Central memory CD8-positive, alpha-beta T cell (primary cell): ENCODE measurements around the gene PFN2.

Experiments
- ATAC-seq: fragments of 150-1000 bp; cut with Tn5 transposase; replicated peaks from 2 replicates; pipeline ENCODE4 v1.10.0; 2022; ENCODE audit warnings: mild to moderate bottlenecking, moderate FRiP score, moderate number of reproducible peaks; ENCODE audit not compliant: poor library complexity, severe bottlenecking; ENCODE audit errors: extremely low read depth
- DNase-seq, 2 donors: peaks; one replicate each; pipeline ENCODE4 v3.0.0; 2021; ENCODE audit warnings: low spot score in 2 of 2
- H3K27ac Mint-ChIP-seq: one replicate; pipeline ENCODE4 v1.8.0; 2022; ENCODE audit warnings: low read depth, mild to moderate bottlenecking, moderate library complexity, mixed read lengths
- H3K27me3 Mint-ChIP-seq: one replicate; pipeline ENCODE4 v1.8.0; 2022; ENCODE audit warnings: mixed read lengths
- H3K36me3 Mint-ChIP-seq: one replicate; pipeline ENCODE4 v1.8.0; 2022; ENCODE audit warnings: mild to moderate bottlenecking, moderate library complexity, mixed read lengths; ENCODE audit not compliant: insufficient read depth
- H3K4me1 Mint-ChIP-seq: one replicate; pipeline ENCODE4 v1.8.0; 2022; ENCODE audit warnings: mixed read lengths
- H3K4me3 Mint-ChIP-seq: one replicate; pipeline ENCODE4 v1.8.0; 2022; ENCODE audit warnings: mild to moderate bottlenecking, moderate library complexity, mixed read lengths
- H3K9me3 Mint-ChIP-seq: one replicate; pipeline ENCODE4 v1.8.0; 2022; ENCODE audit warnings: mixed read lengths

PFN2 gene

DNA sequence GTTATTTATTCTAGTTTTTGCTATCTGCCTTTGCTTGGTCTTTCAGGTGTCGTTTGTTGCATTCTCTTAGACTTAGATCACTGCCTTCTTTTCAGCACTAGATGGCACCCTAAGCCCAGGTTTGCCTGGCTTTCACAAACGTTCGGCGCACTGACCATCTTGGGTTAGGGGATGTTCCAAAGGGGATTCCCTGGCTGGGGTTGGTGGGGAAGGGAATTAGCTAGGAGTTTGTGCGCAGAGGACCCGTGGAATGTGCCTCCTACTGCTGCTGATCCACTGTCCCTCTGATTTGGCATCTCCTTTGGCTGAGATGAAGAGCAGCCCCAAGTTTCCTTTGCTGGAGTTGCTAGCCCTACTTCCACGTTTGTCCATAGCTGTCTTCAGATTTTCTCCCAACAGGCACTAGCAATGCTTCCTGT, 33.9 kb downstream of the PFN2 start:
- no peaks in the 10 kb centered on the region for H3K9me3 Mint-ChIP-seq
- H3K36me3 Mint-ChIP-seq = peaks cover 2% of the 10 kb centered on the region
- ATAC-seq = no peak
- H3K27me3 Mint-ChIP-seq = no peaks in the 10 kb centered on the region
- DNase-seq = peak in 1 of 2 donors; percentile 18
- H3K4me3 Mint-ChIP-seq = no peak overlapping the region
- H3K27ac Mint-ChIP-seq = peak overlapping the region; percentile 39
- H3K4me1 Mint-ChIP-seq = peaks cover 16% of the 10 kb centered on the region

- H3K4me3 Mint-ChIP-seq = no peak overlapping the region
Observed at GRCh38 chr3:149934524-149934923, 36.2 kb downstream of the PFN2 start.

GRCh38 chr3:149933858-149934257, 36.8 kb downstream of the PFN2 start:
- Mint-ChIP-seq H3K27ac (no peak overlapping the region), H3K36me3 (peaks cover 2% of the 10 kb centered on the region), H3K4me1 (peaks cover 12% of the 10 kb centered on the region), H3K4me3 (no peak overlapping the region), H3K9me3 (no peaks in the 10 kb centered on the region), H3K27me3 (no peaks in the 10 kb centered on the region)
- DNase-seq (no peak), ATAC-seq (no peak)

More at GRCh38 chr3:149934524-149934923, 36.2 kb downstream of the PFN2 start:
- Mint-ChIP-seq H3K27me3 (no peaks in the 10 kb centered on the region), H3K9me3 (no peaks in the 10 kb centered on the region), H3K27ac (no peak overlapping the region), H3K36me3 (peaks cover 3% of the 10 kb centered on the region), H3K4me1 (peaks cover 16% of the 10 kb centered on the region)
- ATAC-seq = no peak
- no peak for DNase-seq

DNA sequence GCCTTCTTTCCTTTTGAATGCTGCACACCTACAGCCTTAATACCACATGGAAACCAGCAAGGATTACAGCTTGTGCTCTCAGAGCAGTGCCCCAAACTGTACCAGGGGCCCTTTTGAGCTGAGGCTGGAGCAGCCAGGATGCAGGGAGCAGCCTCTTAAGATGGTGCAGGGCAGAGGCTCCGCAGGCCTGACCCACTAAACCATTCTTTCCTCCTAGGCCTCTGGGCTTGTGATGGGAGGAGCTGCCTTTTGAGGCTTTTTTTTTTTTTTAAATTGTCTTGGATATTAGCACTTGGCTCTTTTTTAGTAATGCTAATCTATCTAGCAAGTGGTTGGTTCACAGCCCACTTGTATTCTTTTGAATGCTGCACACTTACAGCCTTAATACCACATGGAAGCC, 37.7 kb downstream of the PFN2 start:
- DNase-seq (no peak), ATAC-seq (no peak)
- H3K9me3 Mint-ChIP-seq = no peaks in the 10 kb centered on the region
- peaks cover 12% of the 10 kb centered on the region for H3K4me1 Mint-ChIP-seq
- no peaks in the 10 kb centered on the region for H3K27me3 Mint-ChIP-seq
- no peak overlapping the region for H3K4me3 Mint-ChIP-seq
- H3K36me3 Mint-ChIP-seq = peaks cover 6% of the 10 kb centered on the region
- H3K27ac Mint-ChIP-seq = no peak overlapping the region

- no peak overlapping the region for H3K27ac Mint-ChIP-seq
- no peaks in the 10 kb centered on the region for H3K27me3 Mint-ChIP-seq
- peaks cover 17% of the 10 kb centered on the region for H3K36me3 Mint-ChIP-seq
- H3K4me3 Mint-ChIP-seq = no peak overlapping the region
- H3K9me3 Mint-ChIP-seq = no peaks in the 10 kb centered on the region
- ATAC-seq (no peak), DNase-seq (no peak)
- no peaks in the 10 kb centered on the region for H3K4me1 Mint-ChIP-seq
Observed at GRCh38 chr3:149920119-149920518, 50.6 kb downstream of the PFN2 start.

GRCh38 chr3:149919509-149919908, 51.2 kb downstream of the PFN2 start:
- Mint-ChIP-seq H3K4me3 (no peak overlapping the region), H3K9me3 (no peaks in the 10 kb centered on the region), H3K27ac (no peak overlapping the region), H3K4me1 (no peaks in the 10 kb centered on the region), H3K27me3 (no peaks in the 10 kb centered on the region), H3K36me3 (peaks cover 19% of the 10 kb centered on the region)
- ATAC-seq = no peak
- no peak for DNase-seq

DNA sequence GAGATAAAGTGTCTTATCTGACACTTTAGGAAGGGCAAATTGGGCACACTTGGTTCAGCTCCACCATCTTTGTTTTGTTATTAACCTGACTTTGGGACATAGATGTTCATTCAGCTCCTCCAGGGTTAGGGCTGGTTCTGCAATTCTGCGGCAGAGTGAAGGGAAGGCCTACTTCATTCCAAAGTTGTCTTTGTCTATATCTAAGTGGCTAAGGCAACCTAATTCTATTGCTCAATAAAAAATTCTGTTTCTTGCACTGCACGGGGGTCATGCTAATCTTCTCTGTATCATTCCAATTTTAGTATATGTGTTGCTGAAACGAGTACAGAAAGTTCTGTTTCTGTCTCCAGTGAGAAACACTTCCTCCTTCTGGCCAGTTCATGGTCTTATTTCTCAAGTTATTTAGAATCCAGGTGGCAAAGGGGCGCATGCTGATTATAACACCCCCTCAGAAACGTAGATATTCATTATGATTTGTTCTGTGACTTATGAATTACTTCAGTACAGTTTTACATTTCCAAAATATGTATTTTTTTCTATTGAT, 53.5 kb downstream of the PFN2 start:
- no peak for ATAC-seq
- no peak overlapping the region for H3K4me3 Mint-ChIP-seq
- H3K4me1 Mint-ChIP-seq = no peaks in the 10 kb centered on the region
- H3K9me3 Mint-ChIP-seq = no peaks in the 10 kb centered on the region
- DNase-seq = no peak
- H3K36me3 Mint-ChIP-seq = peaks cover 26% of the 10 kb centered on the region
- no peaks in the 10 kb centered on the region for H3K27me3 Mint-ChIP-seq
- no peak overlapping the region for H3K27ac Mint-ChIP-seq
